A673 (cell line): ENCODE results near the gene MICAL1. TPM values are rescaled to one million over a fixed set of nuclear protein-coding genes. Genes with fewer than 3 reads are reported as not detected.
"Not testable (repeated sequence)": the region's sequence is repeated elsewhere in the genome, so short reads cannot be mapped to it uniquely, and the experiment has no call there.

ENCODE experiments used
- BruUV-seq: library from RNA; stranded (reverse); fragments of 400-500 nt; replicated peaks from 2 replicates; lab custom pipeline; 2021; lab: Mats Ljungman, UMichigan
- CTCF ChIA-PET: fragments of 300-600 bp; sonication (Branson Sonifier 250); formaldehyde crosslinking; loops from one replicate; lab custom pipeline; 2022; ENCODE audit warnings: antibody characterized with exemption; lab: Charles Lee
- POLR2A ChIA-PET: fragments of 300-600 bp; sonication (Branson Sonifier 250); formaldehyde crosslinking; loops from one replicate; lab custom pipeline; 2022; ENCODE audit warnings: antibody characterized with exemption; ENCODE audit not compliant: low non-redundant PET; lab: Charles Lee
- DNase-seq: peaks from one replicate; pipeline ENCODE4 v3.0.0-alpha.2; 2015; ENCODE audit warnings: low spot score
- H3K27ac ChIP-seq: fragments of 200-600 bp; sonication (generic); 2 replicates; pipeline ENCODE4 v1.5.1; 2016; ENCODE audit warnings: mixed run types, low read depth, mild to moderate bottlenecking, mixed read lengths, antibody characterized with exemption, low read length; ENCODE audit not compliant: poor library complexity, severe bottlenecking
- H3K27me3 ChIP-seq: fragments of 200-600 bp; sonication (generic); replicated peaks from 2 replicates; pipeline ENCODE4 v1.6.1; 2017; ENCODE audit warnings: mixed run types, low read depth, mild to moderate bottlenecking, mixed read lengths, antibody characterized with exemption, low read length; ENCODE audit not compliant: insufficient read depth, poor library complexity
- H3K36me3 ChIP-seq: fragments of 200-600 bp; sonication (generic); 2 replicates; pipeline ENCODE4 v1.6.1; 2016; ENCODE audit warnings: mixed run types, mild to moderate bottlenecking, mixed read lengths, antibody characterized with exemption, low read length; ENCODE audit not compliant: insufficient read depth, poor library complexity, severe bottlenecking
- H3K4me1 ChIP-seq: fragments of 200-600 bp; sonication (generic); 2 replicates; pipeline ENCODE4 v1.6.1; 2017; ENCODE audit warnings: mixed run types, mild to moderate bottlenecking, mixed read lengths, antibody characterized with exemption, low read length; ENCODE audit not compliant: insufficient read depth, poor library complexity, severe bottlenecking
- H3K4me3 ChIP-seq: fragments of 200-600 bp; sonication (generic); 2 replicates; pipeline ENCODE4 v1.5.1; 2016; ENCODE audit warnings: low read depth, mixed run types, mild to moderate bottlenecking, mixed read lengths, low read length; ENCODE audit not compliant: poor library complexity, severe bottlenecking
- H3K9me3 ChIP-seq: fragments of 200-600 bp; sonication (generic); 2 replicates; pipeline ENCODE4 v1.6.1; 2016; ENCODE audit warnings: mixed run types, low read depth, mild to moderate bottlenecking, mixed read lengths, antibody characterized with exemption, low read length; ENCODE audit not compliant: poor library complexity, severe bottlenecking
- CTCF ChIP-seq: fragments of 300-800, 200-600 bp; sonication (generic); conservative IDR thresholded peaks from 2 replicates; pipeline ENCODE4 v1.5.1; 2017; ENCODE audit warnings: low read depth, mild to moderate bottlenecking, antibody characterized with exemption, low read length, moderate library complexity, mixed read lengths
- EZH2 ChIP-seq: fragments of 200-600 bp; sonication (generic); IDR thresholded peaks from 2 replicates; pipeline ENCODE4 v1.6.1; 2017; ENCODE audit warnings: borderline replicate concordance, low read depth, mild to moderate bottlenecking, mixed read lengths, antibody characterized with exemption, low read length; ENCODE audit not compliant: poor library complexity, severe bottlenecking
- intact Hi-C: fragments of 100-400 bp; cut with micrococcal nuclease; formaldehyde crosslinking; loops from one replicate; pipeline ENCODE4 v1.10.0; 2022; ENCODE audit not compliant: unreplicated experiment
- total RNA-seq: library from RNA; stranded (reverse); gene quantifications from 2 replicates; pipeline ENCODE4 v1.2.3, GENCODE V29; 2021

MICAL1 gene
- total RNA-seq, 1 experiment from 2014 or later, result 4.8 TPM

- no peak for TF ChIP-seq EZH2
- TF ChIP-seq CTCF, result no peak
- H3K4me3 ChIP-seq, result no peak overlapping the region
- BruUV-seq, result no TSS peak
- intact Hi-C loops, result no loop called here
- peaks cover 78% of the 10 kb centered on the region for H3K36me3 ChIP-seq
- no peaks in the 10 kb centered on the region for H3K9me3 ChIP-seq
- no peaks in the 10 kb centered on the region for H3K27me3 ChIP-seq
- H3K4me1 ChIP-seq, result no peaks in the 10 kb centered on the region
- no peak for DNase-seq
- POLR2A ChIA-PET, result no interaction called here
- CTCF ChIA-PET, result no interaction called here
- no peak overlapping the region for H3K27ac ChIP-seq
Measured at GRCh38 chr6:109466212-109466923, 10.8 kb upstream of the MICAL1 start.

- Histone ChIP-seq H3K27me3 (no peaks in the 10 kb centered on the region), H3K9me3 (no peaks in the 10 kb centered on the region), H3K36me3 (peaks cover 76% of the 10 kb centered on the region), H3K4me1 (no peaks in the 10 kb centered on the region), H3K27ac (no peak overlapping the region), H3K4me3 (no peak overlapping the region)
- DNase-seq, result no peak
- intact Hi-C loops, result no loop called here
- POLR2A ChIA-PET, result no interaction called here
- TF ChIP-seq EZH2, result no peak
- no peak for TF ChIP-seq CTCF
- CTCF ChIA-PET, result no interaction called here
- BruUV-seq, result no TSS peak
Measured at GRCh38 chr6:109465772-109466171, 10.2 kb upstream of the MICAL1 start.

GRCh38 chr6:109461733-109462526, 6.4 kb upstream of the MICAL1 start:
- H3K27ac ChIP-seq, result no peak overlapping the region
- H3K27me3 ChIP-seq, result no peaks in the 10 kb centered on the region
- no peaks in the 10 kb centered on the region for H3K9me3 ChIP-seq
- no TSS peak for BruUV-seq
- H3K36me3 ChIP-seq, result peaks cover 53% of the 10 kb centered on the region
- no peak overlapping the region for H3K4me3 ChIP-seq
- POLR2A ChIA-PET, result no interaction called here
- TF ChIP-seq CTCF, result no peak
- no peak for TF ChIP-seq EZH2
- H3K4me1 ChIP-seq, result peaks cover 9% of the 10 kb centered on the region
- DNase-seq, result no peak
- intact Hi-C loops, result no loop called here
- CTCF ChIA-PET, result no interaction called here

- POLR2A ChIA-PET, intact Hi-C loops, DNase-seq, H3K9me3 ChIP-seq, BruUV-seq, H3K4me3 ChIP-seq, CTCF ChIA-PET, H3K27me3 ChIP-seq, H3K27ac ChIP-seq: not testable (repeated sequence)
- peaks cover 46% of the 10 kb centered on the region for H3K36me3 ChIP-seq
- peaks cover 16% of the 10 kb centered on the region for H3K4me1 ChIP-seq
Measured at GRCh38 chr6:109461205-109461604, 5.6 kb upstream of the MICAL1 start.
